Mesothelial cell of epicardium (in vitro differentiated cells): ENCODE data around the gene PGAP1. TPM values are rescaled to one million over a fixed set of nuclear protein-coding genes. Genes with fewer than 3 reads are reported as not detected.

Source experiments
- DNase-seq, 2 experiments: peaks; one replicate each; pipeline ENCODE4 v3.0.0; 2021; ENCODE audit warnings: low spot score in 2 of 2; ENCODE audit not compliant: unreplicated experiment in 2 of 2
- H3K27ac Mint-ChIP-seq: 2 replicates; pipeline ENCODE4 v1.8.0; 2021; ENCODE audit warnings: mixed read lengths
- H3K27me3 Mint-ChIP-seq: 2 replicates; pipeline ENCODE4 v1.8.0; 2021; ENCODE audit warnings: low read depth, mixed read lengths
- H3K36me3 Mint-ChIP-seq: 2 replicates; pipeline ENCODE4 v1.8.0; 2021; ENCODE audit warnings: mixed read lengths
- H3K4me1 Mint-ChIP-seq: 2 replicates; pipeline ENCODE4 v1.8.0; 2021; ENCODE audit warnings: mixed read lengths
- H3K4me3 Mint-ChIP-seq: 2 replicates; pipeline ENCODE4 v1.8.0; 2021; ENCODE audit warnings: mild to moderate bottlenecking, moderate library complexity, mixed read lengths
- H3K9me3 Mint-ChIP-seq: 2 replicates; pipeline ENCODE4 v1.8.0; 2021; ENCODE audit warnings: mixed read lengths
- CTCF ChIP-seq: fragments of 200-600 bp; sonication (generic); IDR thresholded peaks from one replicate; pipeline ENCODE4 v1.5.0; 2021; ENCODE audit warnings: antibody characterized with exemption; ENCODE audit not compliant: unreplicated experiment
- total RNA-seq: library from RNA; stranded (reverse); gene quantifications from 3 replicates; pipeline ENCODE4 v1.2.1, GENCODE V29; 2021

The PGAP1 gene
- total RNA-seq, 1 donor from 2014 or later: 55.6 TPM

GRCh38 chr2:196902828-196903227 lies 23.7 kb downstream of the PGAP1 start:
- TF ChIP-seq CTCF: no peak
- H3K36me3 Mint-ChIP-seq: peaks cover 25% of the 10 kb centered on the region
- H3K4me1 Mint-ChIP-seq: peaks cover 2% of the 10 kb centered on the region
- no peaks in the 10 kb centered on the region for H3K27me3 Mint-ChIP-seq
- no peak overlapping the region for H3K4me3 Mint-ChIP-seq
- no peak for DNase-seq
- no peak overlapping the region for H3K27ac Mint-ChIP-seq
- H3K9me3 Mint-ChIP-seq: no peaks in the 10 kb centered on the region

GRCh38 chr2:196900843-196901242 lies 25.7 kb downstream of the PGAP1 start:
- no peak for TF ChIP-seq CTCF
- H3K36me3 Mint-ChIP-seq: peaks cover 32% of the 10 kb centered on the region
- no peak overlapping the region for H3K27ac Mint-ChIP-seq
- no peak overlapping the region for H3K4me3 Mint-ChIP-seq
- no peaks in the 10 kb centered on the region for H3K27me3 Mint-ChIP-seq
- peaks cover 5% of the 10 kb centered on the region for H3K4me1 Mint-ChIP-seq
- no peaks in the 10 kb centered on the region for H3K9me3 Mint-ChIP-seq
- no peak for DNase-seq

- H3K27ac Mint-ChIP-seq: no peak overlapping the region
Observed at GRCh38 chr2:196899976-196900375, 26.5 kb downstream of the PGAP1 start.

GRCh38 chr2:196891136-196891535 lies 35.4 kb downstream of the PGAP1 start:
- Mint-ChIP-seq H3K4me3 (no peak overlapping the region), H3K36me3 (peaks cover 42% of the 10 kb centered on the region), H3K27ac (no peak overlapping the region), H3K9me3 (no peaks in the 10 kb centered on the region), H3K4me1 (peaks cover 5% of the 10 kb centered on the region), H3K27me3 (no peaks in the 10 kb centered on the region)
- DNase-seq: no peak
- no peak for TF ChIP-seq CTCF

More at GRCh38 chr2:196899976-196900375, 26.5 kb downstream of the PGAP1 start:
- Mint-ChIP-seq H3K36me3 (peaks cover 36% of the 10 kb centered on the region), H3K4me3 (no peak overlapping the region), H3K27me3 (no peaks in the 10 kb centered on the region), H3K9me3 (no peaks in the 10 kb centered on the region), H3K4me1 (peaks cover 4% of the 10 kb centered on the region)
- no peak for TF ChIP-seq CTCF
- no peak for DNase-seq

GRCh38 chr2:196887431-196887830 lies 39.1 kb downstream of the PGAP1 start:
- no peaks in the 10 kb centered on the region for H3K27me3 Mint-ChIP-seq

More at GRCh38 chr2:196887431-196887830, 39.1 kb downstream of the PGAP1 start:
- Mint-ChIP-seq H3K27ac (no peak overlapping the region), H3K36me3 (peaks cover 40% of the 10 kb centered on the region), H3K4me1 (peaks cover 2% of the 10 kb centered on the region), H3K4me3 (no peak overlapping the region), H3K9me3 (peaks cover 6% of the 10 kb centered on the region)
- DNase-seq: no peak
- TF ChIP-seq CTCF: no peak
